ENCODE data around the gene IGSF8.
A peak's percentile ranks its signal among the peaks of the same experiment; 100 is the strongest.

Gene IGSF8

GRCh38 chr1:160097911-160098851 lies at the start of gene IGSF8:
IGSF8 (minus strand) TSS chr1:160098619; CDS start chr1:160098472, 147 bp downstream.
- DNase-seq: peak; percentile 80 to 96 (median 87)

- no peak for DNase-seq
Measured at GRCh38 chr1:160148121-160148520, 49.7 kb upstream of the IGSF8 start.

GRCh38 chr1:160146107-160146506 lies 47.7 kb upstream of the IGSF8 start:
- DNase-seq: no peak

GRCh38 chr1:160144921-160145320 lies 46.5 kb upstream of the IGSF8 start:
- DNase-seq: no peak

GRCh38 chr1:160143695-160144094 lies 45.3 kb upstream of the IGSF8 start:
- DNase-seq: peak; percentile 55 to 68 (median 60)

- no peak for DNase-seq
Measured at GRCh38 chr1:160139840-160140239, 41.4 kb upstream of the IGSF8 start.

- DNase-seq: no peak
Measured at GRCh38 chr1:160137216-160137862, 38.9 kb upstream of the IGSF8 start.

GRCh38 chr1:160136926-160137200 lies 38.4 kb upstream of the IGSF8 start:
- no peak for DNase-seq

GRCh38 chr1:160136121-160136925 lies 37.9 kb upstream of the IGSF8 start:
- DNase-seq: no peak

- peak; percentile 36 to 41 (median 38) for DNase-seq
Measured at GRCh38 chr1:160134791-160135572, 36.6 kb upstream of the IGSF8 start.

- no peak for DNase-seq
Measured at GRCh38 chr1:160133990-160134770, 35.8 kb upstream of the IGSF8 start.

- DNase-seq: no peak
Measured at GRCh38 chr1:160131803-160132565, 33.6 kb upstream of the IGSF8 start.

GRCh38 chr1:160130939-160131338 lies 32.5 kb upstream of the IGSF8 start:
- no peak for DNase-seq

GRCh38 chr1:160130486-160130885 lies 32.1 kb upstream of the IGSF8 start:
- no peak for DNase-seq

GRCh38 chr1:160129966-160130365 lies 31.5 kb upstream of the IGSF8 start:
- no peak for DNase-seq

GRCh38 chr1:160129558-160129957 lies 31.1 kb upstream of the IGSF8 start:
- DNase-seq: no peak

- no peak for DNase-seq
Measured at GRCh38 chr1:160129046-160129445, 30.6 kb upstream of the IGSF8 start.

- DNase-seq: no peak
Measured at GRCh38 chr1:160128636-160129035, 30.2 kb upstream of the IGSF8 start.

- peak; percentile 60 to 68 (median 61) for DNase-seq
Measured at GRCh38 chr1:160127865-160128523, 29.6 kb upstream of the IGSF8 start.

GRCh38 chr1:160127381-160127780 lies 29.0 kb upstream of the IGSF8 start:
- DNase-seq: no peak

All from suppressor macrophage treated with lipopolysaccharide for 1 hour (primary cell).